AG04450 (cell line): ENCODE data around the gene GIPC3. TPM values are rescaled to one million over a fixed set of nuclear protein-coding genes. Genes with fewer than 3 reads are reported as not detected.
"Not testable (repeated sequence)": the region's sequence is repeated elsewhere in the genome, so short reads cannot be mapped to it uniquely, and the experiment has no call there.

Source experiments
- CTCF ChIA-PET: fragments of 300-600, 350-600 bp; formaldehyde crosslinking; extraction: SDS; loops from one replicate; lab custom pipeline; 2022; ENCODE audit warnings: antibody characterized with exemption, inconsistent platforms; lab: Charles Lee
- POLR2A ChIA-PET: fragments of 350-600 bp; formaldehyde crosslinking; extraction: SDS; loops from one replicate; lab custom pipeline; 2021; ENCODE audit warnings: antibody characterized with exemption, inconsistent platforms; lab: Yijun Ruan, JAX
- DNase-seq: peaks from one replicate; pipeline ENCODE4 v3.0.0-alpha.2; 2011; ENCODE audit warnings: low read depth, low spot score
- H3K27ac ChIP-seq: one replicate; pipeline ENCODE4 v1.5.1; 2012; ENCODE audit warnings: low read depth, low read length, control low read depth
- H3K27me3 ChIP-seq: one replicate; pipeline ENCODE4 v1.6.0; 2012; ENCODE audit warnings: low read length; ENCODE audit not compliant: control insufficient read depth, insufficient read depth
- H3K4me3 ChIP-seq: 2 replicates; pipeline ENCODE4 v1.5.1; 2011; ENCODE audit warnings: mild to moderate bottlenecking, low read depth, low read length, control low read depth
- H3K9me3 ChIP-seq: 2 replicates; pipeline ENCODE4 v1.5.1; 2012; ENCODE audit warnings: low read length; ENCODE audit not compliant: control insufficient read depth, insufficient read depth
- CTCF ChIP-seq: IDR thresholded peaks from 2 replicates; pipeline ENCODE4 v1.5.1; 2011; ENCODE audit warnings: low read depth, low read length, control low read depth, inconsistent platforms
- polyA plus RNA-seq: library from polyadenylated mRNA; depleted of rRNA; stranded (reverse); fragments of >200 nt; gene quantifications from 2 replicates; pipeline ENCODE4 v1.2.3, GENCODE V29; 2011

GIPC3 gene
- polyA plus RNA-seq, 1 experiment, result 0.30 TPM

- H3K9me3 ChIP-seq, result no peaks in the 10 kb centered on the region; the same call in 1 of the 2 replicates
- no peaks in the 10 kb centered on the region for H3K27me3 ChIP-seq
- CTCF ChIA-PET, result interaction anchor here (1.2 kb wide), 1 partner anchor 8 kb away, joined by 5 read pairs; no protein-coding TSS in a partner anchor
- H3K4me3 ChIP-seq, result peak within 1 kb of the TSS; percentile 88
- TF ChIP-seq CTCF, result no peak
- POLR2A ChIA-PET, result no interaction called here
- H3K27ac ChIP-seq, result peak within 1 kb of the TSS; percentile 96
- peak; percentile 94 for DNase-seq
Observed at GRCh38 chr19:3626473-3627350, 41.4 kb downstream of the GIPC3 start, which contains the start of gene CACTIN. CACTIN (minus strand) TSS chr19:3626790; CDS start chr19:3626762, 28 bp downstream.

- Histone ChIP-seq H3K27ac (no peak overlapping the region), H3K4me3 (0 out of 2 replicates have a peak overlapping the region, but pooled peaks have one; percentile 27)
Observed at GRCh38 chr19:3627351-3627723, 42.1 kb downstream of the GIPC3 start.

DNA sequence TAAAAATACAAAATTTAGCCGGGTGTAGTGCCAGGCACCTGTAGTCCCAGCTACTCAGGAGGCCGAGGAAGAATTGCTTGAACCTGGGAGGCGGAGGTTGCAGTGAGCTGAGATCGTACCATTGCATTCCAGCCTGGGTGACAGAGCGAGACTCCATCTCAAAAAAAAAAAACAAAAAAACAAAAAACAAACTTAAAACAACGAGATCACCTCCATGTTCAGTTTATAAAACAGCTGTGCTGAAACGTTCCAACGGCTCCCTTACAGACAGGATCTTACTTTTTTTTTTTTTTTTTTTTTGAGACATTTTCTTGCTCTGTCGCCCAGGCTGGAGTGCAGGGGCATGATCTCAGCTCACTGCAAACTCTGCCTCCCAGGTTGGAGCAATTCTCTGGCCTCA is 43.5 kb downstream of the GIPC3 start:
- H3K27me3 ChIP-seq, DNase-seq, POLR2A ChIA-PET, CTCF ChIA-PET, H3K4me3 ChIP-seq, H3K27ac ChIP-seq, H3K9me3 ChIP-seq: not testable (repeated sequence)

More at GRCh38 chr19:3627351-3627723, 42.1 kb downstream of the GIPC3 start:
- POLR2A ChIA-PET, result no interaction called here
- H3K9me3 ChIP-seq, result no peaks in the 10 kb centered on the region; the same call in 1 of the 2 replicates
- H3K27me3 ChIP-seq, result no peaks in the 10 kb centered on the region
- DNase-seq, result no peak
- CTCF ChIA-PET, result interaction anchor here (1.2 kb wide), 1 partner anchor 9 kb away, joined by 5 read pairs; no protein-coding TSS in a partner anchor
- no peak for TF ChIP-seq CTCF

DNA sequence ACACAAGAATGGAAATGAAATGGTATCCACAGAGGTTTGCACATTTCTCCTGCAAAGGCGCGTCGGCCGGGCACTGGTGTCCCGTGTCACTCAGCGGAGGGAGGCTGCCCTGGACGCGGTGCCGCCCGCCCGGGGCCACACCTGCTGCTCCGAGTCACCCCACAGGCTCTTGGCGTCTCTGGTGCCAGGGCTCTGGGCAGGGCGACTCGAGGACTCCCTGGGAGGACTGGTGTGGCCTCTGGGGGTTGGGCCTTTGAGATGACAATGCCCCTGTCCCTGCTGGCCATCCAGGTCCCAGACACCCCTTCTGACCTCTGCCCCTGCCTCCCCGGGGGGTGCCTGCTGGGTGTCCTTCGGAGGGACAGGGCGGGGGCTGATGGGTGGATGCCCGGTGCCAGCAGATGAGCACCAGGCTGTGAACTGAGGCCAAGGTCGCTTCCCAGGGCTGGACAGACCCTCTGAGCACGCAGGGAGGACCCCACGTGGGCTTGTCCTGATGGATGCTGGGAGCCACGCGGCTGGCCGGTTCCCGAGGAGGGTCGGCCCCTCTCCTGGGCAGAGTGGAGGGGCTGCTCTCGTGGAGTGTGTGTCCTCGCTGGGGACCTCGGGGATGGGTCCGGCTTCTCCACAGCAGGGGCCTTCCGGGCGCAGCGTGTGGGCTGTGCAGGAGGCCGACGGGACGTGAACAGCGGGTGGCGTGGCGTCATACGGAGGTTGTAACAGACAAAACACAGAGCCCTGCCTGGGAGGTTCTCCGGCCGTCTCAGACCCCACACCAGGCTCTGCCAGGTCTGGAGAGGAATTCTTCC is 46.0 kb downstream of the GIPC3 start:
- CTCF ChIA-PET, result no interaction called here
- POLR2A ChIA-PET, result no interaction called here

More for the DNA sequence above, 46.0 kb downstream of the GIPC3 start:
- Histone ChIP-seq H3K27me3 (no peaks in the 10 kb centered on the region), H3K9me3 (no peaks in the 10 kb centered on the region; the same call in 1 of the 2 replicates), H3K27ac (no peak overlapping the region), H3K4me3 (no peak overlapping the region)
- TF ChIP-seq CTCF, result no peak
- no peak for DNase-seq
